Measurements from ENCODE around the gene EXOC3L2. TPM values are rescaled to one million over a fixed set of nuclear protein-coding genes. Genes with fewer than 3 reads are reported as not detected.

Gene EXOC3L2
- total and polyA plus RNA-seq, 7 experiments from 2014 or later: not detected

GRCh38 chr19:45187421-45188100 lies 57.6 kb downstream of the EXOC3L2 start:
- Histone ChIP-seq H3K36me3 (ENCODE audit: control insufficient read depth in 2 of 3, insufficient read depth in 3 of 3, low read length in 3 of 3) (no peaks in the 10 kb centered on the region), H3K9me3 (ENCODE audit: control insufficient read depth in 2 of 3, low read length in 3 of 3) (no peaks in the 10 kb centered on the region), H3K27me3 (ENCODE audit: control insufficient read depth in 2 of 2, insufficient read depth in 2 of 2, low read length in 2 of 2) (no peaks in the 10 kb centered on the region), H3K4me1 (ENCODE audit: control insufficient read depth in 2 of 2, insufficient read depth in 2 of 2, low read length in 2 of 2) (no peaks in the 10 kb centered on the region), H3K4me3 (ENCODE audit: low read length) (no peak overlapping the region), H3K27ac (ENCODE audit: low read depth, low read length) (no peak overlapping the region)
- ChIA-PET CTCF (interaction anchor here (1.0 kb wide), 2 partner anchors 9 to 70 kb away, joined by 6 read pairs; partner anchors contain the start of genes BLOC1S3 and TRAPPC6A), POLR2A (interaction anchor here (0.6 to 1.5 kb wide), 4 partner anchors 9 to 487 kb away, joined by 3 to 7 read pairs (median 4); partner anchors contain the start of genes BLOC1S3 and TRAPPC6A)
- Mint-ChIP-seq H3K27ac (peak overlapping the region in 1 of 9 donors; percentile 55), H3K4me3 (no peak overlapping the region), H3K36me3 (peaks cover 0 to 17% (median 4%) of the 10 kb centered on the region in 5 donors), H3K27me3 (no peaks in the 10 kb centered on the region), H3K4me1 (peaks cover 8 to 21% (median 16%) of the 10 kb centered on the region in 7 donors), H3K9me3 (peaks cover 0 to 8% (median 0%) of the 10 kb centered on the region in 11 donors)
- DNase-seq (peak in 7 of 9 donors; percentile 29 to 65 (median 55)), ATAC-seq (peak; percentile 79)
- intact Hi-C loops (cut with micrococcal nuclease): loop anchor here (1.0 to 2.0 kb wide), 6 partner anchors 84 to 285 kb away; no protein-coding TSS in a partner anchor

GRCh38 chr19:45186509-45187334 lies 58.5 kb downstream of the EXOC3L2 start:
- no peaks in the 10 kb centered on the region for H3K27me3 ChIP-seq (ENCODE audit: control insufficient read depth in 2 of 2, insufficient read depth in 2 of 2, low read length in 2 of 2)
- DNase-seq: no peak
- ChIA-PET CTCF (interaction anchor here (0.6 to 1.1 kb wide), 4 partner anchors 9 to 167 kb away, joined by 3 to 6 read pairs (median 4); partner anchors contain the start of genes BLOC1S3 and TRAPPC6A), POLR2A (interaction anchor here (0.6 to 1.5 kb wide), 3 partner anchors 8 to 487 kb away, joined by 3 to 7 read pairs (median 4); partner anchors contain the start of genes BLOC1S3 and TRAPPC6A)
- H3K27ac ChIP-seq (ENCODE audit: low read depth, low read length): no peak overlapping the region
- H3K4me3 Mint-ChIP-seq: peak overlapping the region in 1 of 10 donors; percentile 1
- H3K27me3 Mint-ChIP-seq: no peaks in the 10 kb centered on the region
- H3K36me3 ChIP-seq (ENCODE audit: control insufficient read depth in 2 of 3, insufficient read depth in 3 of 3, low read length in 3 of 3): peaks cover 0 to 1% (median under 1%) of the 10 kb centered on the region in 3 experiments
- intact Hi-C loops (cut with micrococcal nuclease): loop anchor here (1.0 to 2.0 kb wide), 6 partner anchors 83 to 284 kb away; no protein-coding TSS in a partner anchor
- peaks cover 0 to 8% (median 0%) of the 10 kb centered on the region in 11 donors for H3K9me3 Mint-ChIP-seq
- H3K4me1 Mint-ChIP-seq: peaks cover 12 to 25% (median 18%) of the 10 kb centered on the region in 7 donors
- no peak for ATAC-seq
- peaks cover 0 to under 1% of the 10 kb centered on the region in 2 donors for H3K4me1 ChIP-seq (ENCODE audit: control insufficient read depth in 2 of 2, insufficient read depth in 2 of 2, low read length in 2 of 2)
- no peak overlapping the region for H3K27ac Mint-ChIP-seq
- H3K9me3 ChIP-seq (ENCODE audit: control insufficient read depth in 2 of 3, low read length in 3 of 3): no peaks in the 10 kb centered on the region
- peaks cover 0 to 13% (median 6%) of the 10 kb centered on the region in 5 donors for H3K36me3 Mint-ChIP-seq
- H3K4me3 ChIP-seq (ENCODE audit: low read length): no peak overlapping the region

GRCh38 chr19:45184115-45184514 lies 61.1 kb downstream of the EXOC3L2 start:
- H3K9me3 Mint-ChIP-seq: peaks cover 0 to 3% (median 0%) of the 10 kb centered on the region in 11 donors
- H3K27ac Mint-ChIP-seq: no peak overlapping the region
- Histone ChIP-seq H3K4me3 (ENCODE audit: low read length) (no peak overlapping the region), H3K36me3 (ENCODE audit: control insufficient read depth in 2 of 3, insufficient read depth in 3 of 3, low read length in 3 of 3) (peaks cover 0 to 10% (median 4%) of the 10 kb centered on the region in 3 experiments), H3K27me3 (ENCODE audit: control insufficient read depth in 2 of 2, insufficient read depth in 2 of 2, low read length in 2 of 2) (no peaks in the 10 kb centered on the region), H3K4me1 (ENCODE audit: control insufficient read depth in 2 of 2, insufficient read depth in 2 of 2, low read length in 2 of 2) (peaks cover 18 to 20% of the 10 kb centered on the region in 2 donors), H3K9me3 (ENCODE audit: control insufficient read depth in 2 of 3, low read length in 3 of 3) (no peaks in the 10 kb centered on the region), H3K27ac (ENCODE audit: low read depth, low read length) (no peak overlapping the region)
- CTCF ChIA-PET: no interaction called here
- POLR2A ChIA-PET: interaction anchor here (0.7 kb wide), 1 partner anchor 719 kb away, joined by 3 read pairs; no protein-coding TSS in a partner anchor
- H3K27me3 Mint-ChIP-seq: no peaks in the 10 kb centered on the region
- intact Hi-C loops (cut with micrococcal nuclease): no loop called here
- ATAC-seq (no peak), DNase-seq (no peak)
- no peak overlapping the region for H3K4me3 Mint-ChIP-seq
- H3K4me1 Mint-ChIP-seq: peaks cover 25 to 45% (median 34%) of the 10 kb centered on the region in 7 donors
- peaks cover 0 to 11% (median 4%) of the 10 kb centered on the region in 5 donors for H3K36me3 Mint-ChIP-seq

GRCh38 chr19:45182758-45183157 lies 62.4 kb downstream of the EXOC3L2 start:
- Histone ChIP-seq H3K4me3 (ENCODE audit: low read length) (no peak overlapping the region), H3K36me3 (ENCODE audit: control insufficient read depth in 2 of 3, insufficient read depth in 3 of 3, low read length in 3 of 3) (peaks cover 0 to 10% (median 4%) of the 10 kb centered on the region in 3 experiments), H3K27me3 (ENCODE audit: control insufficient read depth in 2 of 2, insufficient read depth in 2 of 2, low read length in 2 of 2) (no peaks in the 10 kb centered on the region), H3K27ac (ENCODE audit: low read depth, low read length) (no peak overlapping the region), H3K9me3 (ENCODE audit: control insufficient read depth in 2 of 3, low read length in 3 of 3) (no peaks in the 10 kb centered on the region), H3K4me1 (ENCODE audit: control insufficient read depth in 2 of 2, insufficient read depth in 2 of 2, low read length in 2 of 2) (peaks cover 18 to 20% of the 10 kb centered on the region in 2 donors)
- ATAC-seq (no peak), DNase-seq (no peak)
- H3K27me3 Mint-ChIP-seq: no peaks in the 10 kb centered on the region
- peaks cover 25 to 49% (median 35%) of the 10 kb centered on the region in 7 donors for H3K4me1 Mint-ChIP-seq
- H3K36me3 Mint-ChIP-seq: peaks cover 0 to 13% (median 4%) of the 10 kb centered on the region in 5 donors
- peak overlapping the region in 1 of 9 donors; percentile 12 for H3K27ac Mint-ChIP-seq
- ChIA-PET CTCF (no interaction called here), POLR2A (interaction anchor here (1.1 to 1.6 kb wide), 2 partner anchors 14 to 29 kb away, joined by 3 read pairs; no protein-coding TSS in a partner anchor)
- H3K4me3 Mint-ChIP-seq: peak overlapping the region in 1 of 10 donors; percentile 53
- H3K9me3 Mint-ChIP-seq: peaks cover 0 to 1% (median 0%) of the 10 kb centered on the region in 11 donors
- intact Hi-C loops (cut with micrococcal nuclease): no loop called here

GRCh38 chr19:45180936-45181335 lies 64.3 kb downstream of the EXOC3L2 start:
- no peaks in the 10 kb centered on the region for H3K27me3 Mint-ChIP-seq
- no peak overlapping the region for H3K4me3 ChIP-seq (ENCODE audit: low read length)

More at GRCh38 chr19:45180936-45181335, 64.3 kb downstream of the EXOC3L2 start:
- H3K27ac ChIP-seq (ENCODE audit: low read depth, low read length): no peak overlapping the region
- POLR2A ChIA-PET: interaction anchor here (1.1 kb wide), 1 partner anchor 10 kb away, joined by 3 read pairs; no protein-coding TSS in a partner anchor
- H3K27ac Mint-ChIP-seq: peak overlapping the region in 3 of 9 donors; percentile 5 to 51 (median 49)
- peaks cover 0 to 13% (median 4%) of the 10 kb centered on the region in 5 donors for H3K36me3 Mint-ChIP-seq
- peaks cover 0 to 10% (median 4%) of the 10 kb centered on the region in 3 experiments for H3K36me3 ChIP-seq (ENCODE audit: control insufficient read depth in 2 of 3, insufficient read depth in 3 of 3, low read length in 3 of 3)
- DNase-seq: no peak
- H3K4me1 ChIP-seq (ENCODE audit: control insufficient read depth in 2 of 2, insufficient read depth in 2 of 2, low read length in 2 of 2): peaks cover 23 to 27% of the 10 kb centered on the region in 2 donors
- H3K27me3 ChIP-seq (ENCODE audit: control insufficient read depth in 2 of 2, insufficient read depth in 2 of 2, low read length in 2 of 2): no peaks in the 10 kb centered on the region
- ATAC-seq: no peak
- no peaks in the 10 kb centered on the region for H3K9me3 ChIP-seq (ENCODE audit: control insufficient read depth in 2 of 3, low read length in 3 of 3)
- H3K4me3 Mint-ChIP-seq: peak overlapping the region; percentile 40 to 95 (median 74)
- CTCF ChIA-PET: no interaction called here
- intact Hi-C loops (cut with micrococcal nuclease): no loop called here
- no peaks in the 10 kb centered on the region for H3K9me3 Mint-ChIP-seq
- H3K4me1 Mint-ChIP-seq: peaks cover 25 to 54% (median 34%) of the 10 kb centered on the region in 7 donors
